Fibroblast of peridontal ligament (primary cell): ENCODE data around the gene LYPD3.

Experiments
- DNase-seq: peaks from one replicate; pipeline ENCODE4 v3.0.0-alpha.2; 2010; ENCODE audit errors: extremely low read depth

Gene LYPD3

DNA sequence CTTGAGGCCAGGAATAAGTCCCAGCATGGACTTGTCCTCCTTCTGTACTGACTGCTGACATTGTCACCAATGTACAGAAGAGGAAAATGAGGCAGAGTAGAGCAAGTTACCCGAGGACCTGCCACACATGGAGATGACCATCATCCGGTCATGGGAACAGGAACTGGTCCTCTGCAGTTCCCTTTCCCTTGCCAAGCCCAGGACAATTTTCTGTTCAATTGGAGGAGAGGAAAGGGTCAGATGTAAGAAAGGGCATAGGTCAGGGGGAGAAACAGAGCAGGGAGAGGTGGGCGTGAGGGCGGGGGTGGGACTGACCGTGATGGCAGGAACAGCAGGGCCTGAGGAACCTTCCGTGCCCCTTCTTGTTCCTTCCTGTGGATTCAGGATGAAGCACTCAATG, 20.5 kb upstream of the LYPD3 start:
- no peak for DNase-seq

DNA sequence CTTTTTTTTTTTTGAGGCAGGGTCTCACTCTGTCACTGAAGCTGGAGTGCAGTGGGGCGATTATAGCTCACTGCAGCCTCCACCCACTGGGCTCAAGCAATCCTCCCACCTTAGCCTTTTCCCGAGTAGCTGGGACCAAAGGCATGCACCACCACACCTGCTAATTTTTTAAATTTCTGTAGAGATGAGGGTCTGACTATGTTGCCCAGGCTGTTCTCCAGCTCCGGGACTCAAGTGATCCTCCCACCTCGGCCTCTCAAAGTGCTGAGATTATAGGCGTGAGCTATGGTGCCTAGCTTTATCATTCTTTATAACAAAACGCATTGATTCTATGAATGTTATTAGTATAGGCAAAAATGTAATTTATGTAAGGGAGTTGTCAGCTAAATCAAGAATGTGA, 17.9 kb upstream of the LYPD3 start:
- no peak for DNase-seq

DNA sequence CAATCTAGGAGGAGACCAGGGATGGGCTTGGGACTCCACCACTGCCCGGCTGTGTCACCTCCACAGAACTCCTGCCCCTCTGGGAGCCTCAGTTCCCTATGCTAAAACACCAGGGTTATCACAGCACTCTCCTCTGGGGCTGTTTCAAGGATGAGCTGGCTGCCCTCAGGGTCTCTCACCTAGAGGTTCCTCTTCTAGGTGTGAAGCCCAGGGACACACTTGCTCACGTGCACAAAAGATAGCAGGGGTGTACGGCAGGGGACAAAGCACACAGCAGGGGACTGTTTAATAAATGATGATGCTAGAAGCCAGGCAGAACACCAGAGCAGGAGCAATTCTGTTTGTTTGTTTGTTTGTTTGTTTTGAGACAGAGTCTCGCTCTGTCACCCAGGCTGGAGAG, 16.8 kb upstream of the LYPD3 start:
- no peak for DNase-seq

DNA sequence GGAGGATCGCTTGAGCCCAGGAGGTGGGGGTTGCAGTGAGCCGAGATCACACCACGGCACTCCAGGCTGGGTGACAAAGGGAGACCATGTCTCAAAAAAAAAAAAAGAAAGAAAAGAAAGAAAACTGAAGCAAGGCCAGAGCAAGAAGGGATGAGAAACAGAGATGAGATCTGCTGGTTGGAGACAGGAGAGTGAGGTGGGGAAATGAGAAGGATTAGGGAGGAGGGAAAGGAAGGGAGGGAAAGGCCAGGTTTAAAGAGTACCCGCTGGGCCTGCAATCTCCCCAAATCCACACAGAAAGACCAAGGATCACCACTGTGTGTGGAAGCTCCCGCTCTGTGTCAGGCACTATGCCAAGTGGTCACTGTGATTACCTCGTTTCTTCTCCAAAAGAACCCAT, 16.3 kb upstream of the LYPD3 start:
- no peak for DNase-seq

DNA sequence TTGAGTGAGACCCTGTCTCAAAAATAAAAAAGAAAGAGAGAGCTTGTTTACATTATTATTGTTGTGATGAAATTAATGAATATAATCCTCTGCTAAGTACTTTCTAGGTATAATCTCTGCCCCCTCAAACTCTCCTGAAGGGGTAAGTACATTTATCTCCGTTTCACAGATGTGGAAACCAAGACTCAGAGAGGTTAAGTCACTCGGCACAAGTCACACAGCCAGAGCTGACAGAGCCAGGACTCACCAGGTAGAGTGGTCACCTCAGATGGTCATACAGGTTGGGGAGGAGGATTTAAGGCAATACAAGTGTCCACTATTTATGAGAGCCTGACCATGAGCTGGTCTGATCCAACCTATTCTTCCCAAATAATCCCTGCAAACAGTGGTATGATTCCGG, 15.2 kb upstream of the LYPD3 start:
- DNase-seq = no peak

DNA sequence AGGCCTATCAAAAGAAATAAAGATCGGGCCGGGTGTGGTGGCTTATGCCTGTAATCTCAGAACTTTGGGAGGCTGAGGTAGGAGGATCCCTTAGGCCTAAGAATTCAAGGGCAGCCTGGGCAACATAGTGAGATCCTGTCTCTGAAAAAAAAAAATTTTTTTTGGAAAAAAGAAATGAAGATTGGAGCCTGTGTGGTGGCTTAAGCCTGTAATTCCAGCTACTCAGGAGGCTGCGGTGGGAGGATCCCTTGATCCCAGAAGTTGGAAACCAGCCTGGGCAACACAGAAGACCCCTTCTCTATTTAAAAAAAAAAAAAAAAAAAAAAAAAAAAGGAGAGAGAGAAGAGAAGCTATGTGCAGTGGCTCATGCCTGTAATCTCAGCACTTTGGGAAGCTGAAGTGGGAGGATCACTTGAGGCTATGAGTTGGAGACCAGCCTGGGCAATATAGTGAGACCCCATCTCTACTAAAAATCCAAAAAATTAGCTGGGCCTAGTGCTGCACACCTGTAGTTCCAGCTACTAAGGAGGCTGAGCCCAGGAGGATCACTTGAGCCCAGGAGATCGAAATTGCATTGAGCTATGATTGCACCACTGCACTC, 14.7 kb upstream of the LYPD3 start:
- no peak for DNase-seq

DNA sequence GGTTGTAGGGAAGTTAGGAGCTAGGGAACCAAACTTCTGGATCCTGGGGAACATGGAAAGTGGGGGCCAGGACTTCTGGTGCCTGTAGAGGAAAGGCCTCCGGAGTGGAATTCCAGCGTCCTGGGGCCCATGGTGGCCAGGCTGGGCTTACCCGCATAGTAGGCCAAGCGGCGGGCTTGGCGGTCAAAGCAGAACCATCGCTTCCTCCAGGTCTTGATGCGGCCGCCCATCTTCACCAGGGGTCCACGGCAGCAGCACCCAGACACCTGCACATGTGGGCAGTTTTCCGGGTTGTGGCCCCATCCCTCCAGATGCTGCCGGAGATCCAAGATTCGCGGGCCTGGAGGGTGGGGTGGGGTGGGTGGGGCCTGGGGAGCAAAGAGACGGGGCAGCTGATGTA, 13.8 kb upstream of the LYPD3 start:
- no peak for DNase-seq

DNA sequence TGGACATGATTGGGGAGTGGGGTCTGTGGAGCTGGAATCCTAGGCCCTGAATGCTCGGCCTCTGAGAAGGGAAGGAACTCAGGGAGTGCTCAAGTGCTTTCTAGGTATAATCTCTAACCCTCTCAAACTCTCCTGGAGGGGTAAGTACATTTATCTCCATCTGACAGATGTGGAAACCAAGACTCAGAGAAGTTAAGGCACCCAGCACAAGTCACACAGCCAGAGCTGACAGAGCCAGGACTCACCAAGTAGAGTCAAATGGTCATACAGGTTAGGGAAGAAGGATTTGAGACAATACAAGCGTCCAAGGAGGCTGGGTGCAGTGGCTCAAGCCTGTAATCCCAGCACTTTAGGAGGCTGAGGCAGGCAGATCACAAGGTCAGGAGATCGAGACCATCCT, 12.9 kb upstream of the LYPD3 start:
- no peak for DNase-seq

DNA sequence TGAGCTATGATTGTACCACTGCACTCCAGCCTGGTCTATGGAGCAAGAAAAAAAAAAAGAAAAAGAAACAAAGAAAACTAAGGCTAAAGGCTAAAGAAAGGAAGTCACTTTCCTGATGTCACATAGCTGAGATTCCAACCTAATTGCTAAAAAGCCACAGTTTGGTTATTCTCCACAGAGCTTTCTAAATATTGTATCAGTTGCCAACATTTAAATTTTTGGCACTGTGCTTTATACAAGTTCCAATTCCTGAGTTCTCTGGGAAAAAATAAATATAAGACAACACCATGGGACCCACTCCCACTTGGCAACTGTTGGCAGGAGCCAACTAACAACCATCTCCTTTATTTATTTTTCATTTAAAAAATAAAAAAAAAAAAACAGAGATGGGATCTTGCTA, 11.2 kb upstream of the LYPD3 start:
- DNase-seq = peak; percentile 99

DNA sequence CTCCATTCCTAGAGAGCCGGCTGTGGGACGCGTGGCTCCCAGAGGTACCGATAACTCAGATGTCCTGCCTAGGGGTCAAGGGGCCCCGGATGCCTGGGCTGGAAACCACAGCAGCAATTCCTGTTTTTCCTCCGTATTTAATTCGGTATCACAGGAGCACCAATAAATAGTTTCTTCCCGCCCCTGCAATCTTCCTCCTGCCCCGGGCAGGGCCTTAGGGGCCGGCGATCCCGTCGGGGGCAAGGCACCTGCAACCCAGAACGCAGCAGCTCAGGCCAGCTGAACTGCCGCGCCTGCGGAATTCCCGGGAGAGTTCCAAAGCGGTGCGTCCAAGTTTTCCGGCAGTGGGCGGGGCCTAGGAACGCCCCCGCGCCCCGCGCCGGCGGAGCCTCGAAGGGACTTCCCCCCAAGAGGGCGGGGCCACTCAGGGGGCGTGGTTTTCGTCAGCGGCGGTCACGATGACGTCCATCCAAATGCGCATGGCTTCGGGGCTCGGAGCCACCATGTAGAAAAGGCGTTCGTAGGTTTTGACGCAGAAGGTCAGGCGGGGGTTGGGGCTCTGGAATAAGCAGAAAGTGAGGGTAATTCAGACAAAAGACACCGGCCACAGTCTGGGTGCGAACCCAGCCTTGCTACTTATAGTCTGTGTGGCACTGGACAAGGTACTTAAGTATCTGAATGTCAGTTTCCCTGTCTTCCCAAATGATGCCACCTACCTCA, 9.7 kb upstream of the LYPD3 start:
- peak; percentile 85 for DNase-seq

DNA sequence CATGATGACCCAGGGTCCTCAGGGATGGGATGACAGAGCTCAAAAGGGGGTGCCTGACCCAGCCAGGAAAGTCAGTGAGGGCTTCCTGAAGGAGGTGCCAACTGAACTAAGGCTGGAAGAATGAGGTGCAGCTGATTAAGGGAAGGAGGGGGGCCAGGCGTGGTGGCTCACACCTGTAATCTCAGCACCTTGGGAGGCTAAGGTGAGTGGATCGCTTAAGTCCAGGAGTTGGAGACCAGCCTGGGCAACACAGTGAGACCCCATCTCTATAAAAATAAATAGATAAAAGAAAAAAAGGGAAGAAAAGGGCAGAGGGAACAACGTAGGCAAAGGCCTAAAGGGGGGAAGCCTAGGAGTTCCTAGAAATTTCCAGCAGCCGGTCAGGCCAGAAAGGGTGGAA, 9.1 kb upstream of the LYPD3 start:
- no peak for DNase-seq

DNA sequence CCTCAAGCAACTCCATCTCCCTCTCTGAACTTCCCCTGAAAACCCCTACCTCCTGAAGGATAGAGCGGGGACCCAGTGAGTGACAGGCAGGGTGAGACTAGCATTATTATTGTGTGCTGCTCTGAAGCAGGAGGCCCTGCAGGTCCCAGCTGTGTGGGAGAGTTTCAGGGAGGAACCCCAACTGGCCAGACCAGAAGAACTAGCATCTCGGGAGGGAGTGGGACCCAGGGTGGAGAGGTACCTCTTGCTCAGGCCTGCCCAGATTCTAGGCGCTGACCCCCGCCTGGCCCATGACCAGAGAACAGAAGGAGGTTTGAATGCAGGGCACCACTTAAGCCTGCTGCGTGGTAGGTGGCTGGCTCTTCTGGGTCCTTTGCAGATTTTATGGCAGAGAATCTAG, 5.7 kb upstream of the LYPD3 start:
- no peak for DNase-seq

DNA sequence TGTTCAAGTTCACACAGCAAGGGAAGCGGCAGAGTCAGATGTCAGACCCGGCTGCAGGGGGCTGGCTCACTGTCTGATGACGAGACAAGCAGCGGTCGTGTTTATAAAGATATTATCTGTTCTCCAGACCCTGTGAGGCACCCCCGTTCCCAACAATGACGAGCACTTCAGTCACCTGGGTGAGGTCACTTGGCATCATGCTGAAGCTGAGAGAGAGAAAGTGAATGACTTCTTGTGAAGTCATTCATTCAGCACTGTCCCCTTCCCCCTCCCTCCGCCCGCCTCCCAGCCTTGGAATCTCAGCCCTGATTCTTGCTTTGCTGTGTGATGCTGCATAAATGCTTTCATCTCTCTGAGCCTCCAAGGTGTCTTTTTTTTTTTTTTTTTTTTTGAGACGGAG, 4.9 kb upstream of the LYPD3 start:
- no peak for DNase-seq

DNA sequence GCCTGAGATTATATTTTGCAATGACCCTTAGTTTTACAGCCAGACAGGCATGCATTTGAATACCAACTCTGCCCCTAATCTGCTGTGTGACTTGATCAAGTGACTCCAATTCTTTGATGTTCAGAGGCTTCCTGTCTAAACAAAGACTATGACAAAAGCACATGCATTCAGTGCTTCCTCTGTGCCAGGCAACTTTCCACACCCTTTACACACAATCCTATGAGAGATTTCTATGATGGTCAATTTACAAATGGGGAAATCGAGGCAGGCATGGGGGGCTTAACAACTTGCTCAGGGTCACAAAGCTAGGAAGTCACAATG, 3.7 kb upstream of the LYPD3 start:
- no peak for DNase-seq

DNA sequence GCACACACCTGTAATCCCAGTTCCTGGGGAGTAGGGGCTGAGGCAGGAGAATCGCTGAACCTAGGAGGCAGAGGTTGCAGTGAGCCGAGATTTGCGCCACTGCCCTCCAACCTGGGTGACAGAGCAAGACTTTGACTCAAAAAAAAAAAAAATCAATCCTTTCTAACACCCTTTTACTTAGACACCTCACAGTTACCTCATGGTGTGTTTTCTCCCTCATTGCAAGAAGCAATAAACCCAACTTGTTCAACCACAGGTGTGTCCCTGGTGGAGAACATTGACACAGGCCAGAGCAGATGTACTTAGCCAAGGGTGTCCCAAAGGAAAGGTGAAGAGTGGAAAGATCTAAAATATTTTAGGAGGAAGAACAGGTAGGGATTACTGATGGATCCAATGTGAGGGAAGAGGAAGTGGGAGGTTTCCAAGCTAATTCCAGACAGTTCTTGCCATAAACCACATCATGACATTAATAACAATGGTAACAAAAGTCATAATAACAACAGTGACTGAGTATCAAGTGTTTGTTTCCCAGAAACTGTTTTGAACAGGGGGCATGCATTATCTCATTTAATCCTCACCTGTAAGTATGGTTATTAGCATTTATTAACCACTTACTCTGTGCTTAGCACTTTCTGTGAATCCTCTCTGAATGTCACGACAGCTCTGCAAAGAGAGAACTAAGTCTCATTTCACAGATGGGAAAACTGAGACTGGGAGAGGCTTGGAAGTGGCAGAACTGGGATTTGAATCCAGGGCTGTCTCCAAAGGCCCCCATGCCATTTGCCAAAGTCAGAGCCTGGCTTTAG, 3.1 kb upstream of the LYPD3 start:
- DNase-seq = no peak

DNA sequence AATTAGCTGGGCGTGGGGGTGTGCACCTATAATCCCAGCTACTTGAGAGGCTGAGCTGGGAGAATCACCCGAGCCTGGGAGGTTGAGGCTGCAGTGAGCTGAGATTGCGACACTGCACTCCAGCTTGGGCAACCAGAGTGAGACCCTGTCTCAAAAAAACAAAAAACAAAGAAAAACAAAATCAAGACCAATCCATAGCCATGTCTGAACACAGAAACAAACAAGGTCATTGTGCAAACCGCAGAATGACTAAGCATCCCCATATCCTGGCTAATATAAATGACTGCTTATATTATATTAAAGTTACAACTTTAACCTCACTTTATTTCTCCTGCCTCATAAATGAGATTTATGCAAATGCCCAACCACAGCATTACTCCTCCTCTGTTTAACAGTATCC, 2.3 kb upstream of the LYPD3 start:
- DNase-seq = peak; percentile 52

DNA sequence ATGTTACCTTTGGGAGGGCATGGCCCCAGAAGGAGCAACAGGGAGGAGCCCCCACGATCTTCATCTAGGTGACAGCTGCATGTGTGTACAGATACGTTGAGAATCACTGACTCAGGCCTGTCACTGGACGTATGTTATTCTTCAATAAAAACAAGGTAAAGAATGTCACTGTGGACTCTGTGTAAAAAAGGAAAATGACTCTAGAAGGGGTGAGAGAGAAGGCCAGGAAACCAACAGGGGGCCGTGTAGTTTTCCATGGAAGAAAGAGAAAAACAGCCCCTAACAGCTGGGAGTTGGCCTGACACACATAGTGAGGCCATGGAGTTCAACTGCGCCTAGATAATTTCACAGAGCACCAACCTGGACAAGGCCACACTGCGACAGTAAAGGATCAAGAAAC, 1.9 kb upstream of the LYPD3 start:
- DNase-seq = no peak

DNA sequence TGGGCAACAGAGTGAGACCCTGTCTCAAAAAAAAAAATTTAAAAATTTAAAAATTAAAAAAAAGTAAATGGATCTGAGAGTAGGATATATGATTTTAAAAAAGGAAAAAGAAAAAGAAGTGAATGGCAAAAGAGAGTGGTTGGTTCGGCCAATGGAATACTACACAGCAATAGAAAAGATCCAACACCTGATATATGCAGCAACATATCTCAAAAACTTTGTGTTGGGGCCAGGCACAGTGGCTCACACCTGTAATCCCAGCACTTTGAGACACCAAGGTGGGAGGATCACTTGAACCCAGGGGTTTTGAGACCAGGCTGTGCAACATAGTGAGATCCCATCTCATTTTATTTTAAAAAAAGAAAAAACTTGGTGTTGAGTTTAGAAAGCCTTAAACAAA, 1.4 kb upstream of the LYPD3 start:
- DNase-seq = no peak

DNA sequence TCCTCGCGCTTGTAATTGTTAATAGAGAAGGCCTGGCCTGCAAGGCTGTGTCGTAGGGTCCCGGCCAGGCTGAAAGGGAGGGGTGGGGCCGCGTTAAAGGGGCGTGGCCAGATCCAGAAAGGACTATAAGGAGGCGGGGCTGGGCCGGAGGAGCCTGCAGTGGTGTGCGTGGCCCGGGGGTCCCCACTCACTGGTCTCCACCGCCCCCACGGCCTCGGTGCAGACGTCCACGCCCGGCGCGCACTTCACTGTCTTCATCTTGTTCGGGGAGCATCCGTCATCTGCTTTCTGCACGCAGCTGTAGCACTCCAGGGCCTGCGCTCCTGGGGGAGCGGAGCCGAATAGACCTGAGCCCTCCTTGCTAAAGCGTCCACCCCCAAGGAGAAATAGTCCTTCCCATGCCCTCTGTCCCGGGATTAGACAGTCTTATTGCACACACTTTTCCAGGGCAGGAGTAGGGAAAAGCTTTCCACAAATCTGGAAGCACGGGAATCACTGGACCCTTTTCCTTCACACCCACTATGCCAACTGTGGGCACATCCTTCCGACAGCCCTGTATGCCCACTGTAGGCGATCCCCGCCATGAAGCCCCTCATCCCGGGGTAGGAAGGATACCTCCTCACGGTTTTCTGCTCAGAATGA, 1.2 kb downstream of the LYPD3 start:
- no peak for DNase-seq

DNA sequence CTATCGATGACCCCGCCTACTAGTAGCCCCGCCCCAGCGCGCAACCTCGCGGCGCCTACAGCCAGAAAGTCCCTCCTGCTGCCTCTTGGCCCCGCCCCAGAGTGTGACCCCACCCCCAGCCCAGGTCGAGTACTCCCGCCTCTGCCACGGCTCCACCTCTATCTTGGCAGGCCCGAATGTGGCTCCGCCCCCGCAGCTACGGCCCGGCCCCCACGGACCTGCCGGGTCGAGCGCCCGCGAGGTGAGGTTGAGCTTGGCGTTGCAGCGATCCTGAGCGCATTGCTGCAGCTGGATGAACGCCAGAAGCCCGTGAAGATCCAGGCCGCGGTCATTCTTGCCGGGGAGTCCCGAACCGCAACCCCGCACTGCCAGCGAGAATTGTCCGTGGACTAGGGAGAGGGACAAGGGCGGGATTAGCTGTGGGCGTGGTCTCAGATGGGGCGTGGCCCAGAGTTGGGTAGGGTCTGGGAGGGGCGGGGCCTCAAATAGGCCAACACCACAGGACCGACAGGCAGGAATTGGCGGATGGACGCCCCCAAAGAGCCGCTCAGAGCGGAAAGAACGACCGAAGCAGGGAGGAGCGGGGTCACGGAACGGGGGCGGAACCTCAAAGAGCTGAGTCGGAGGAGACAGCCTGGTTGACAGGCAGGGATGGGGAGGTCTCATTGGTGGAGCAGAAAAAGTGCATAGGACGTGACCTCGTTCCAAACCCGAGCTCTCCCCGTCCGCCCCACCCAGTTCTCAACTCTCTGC, 1.9 kb downstream of the LYPD3 start:
- DNase-seq = peak; percentile 91

DNA sequence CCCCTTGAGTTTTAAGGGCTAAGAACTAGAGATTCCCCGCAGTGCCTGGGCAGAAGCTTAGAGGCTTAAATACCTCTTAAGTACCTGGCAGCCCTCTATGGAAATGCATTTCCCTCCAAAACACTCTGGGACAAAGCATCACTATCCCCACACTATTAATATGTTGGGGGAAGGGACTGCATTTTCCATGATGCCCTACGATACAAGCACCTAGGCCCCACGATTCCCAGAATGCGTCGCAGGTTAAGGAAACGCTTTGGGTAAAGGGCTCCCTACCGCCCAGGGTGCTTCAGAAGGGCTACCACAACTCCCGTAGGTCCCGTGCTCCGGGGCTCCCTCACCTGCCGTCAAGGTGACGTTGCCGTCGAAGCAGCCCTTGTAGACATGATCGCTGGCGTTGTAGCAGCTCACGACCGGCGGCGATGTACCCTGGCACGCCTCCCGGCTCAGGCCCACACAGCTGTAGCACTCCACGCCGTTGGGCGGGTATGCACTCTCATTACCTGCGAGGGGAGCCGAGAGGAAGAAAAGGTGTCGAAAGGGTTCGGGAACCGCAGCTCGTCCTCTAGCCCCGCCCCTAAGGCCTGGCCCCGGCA, 2.5 kb downstream of the LYPD3 start:
- no peak for DNase-seq

DNA sequence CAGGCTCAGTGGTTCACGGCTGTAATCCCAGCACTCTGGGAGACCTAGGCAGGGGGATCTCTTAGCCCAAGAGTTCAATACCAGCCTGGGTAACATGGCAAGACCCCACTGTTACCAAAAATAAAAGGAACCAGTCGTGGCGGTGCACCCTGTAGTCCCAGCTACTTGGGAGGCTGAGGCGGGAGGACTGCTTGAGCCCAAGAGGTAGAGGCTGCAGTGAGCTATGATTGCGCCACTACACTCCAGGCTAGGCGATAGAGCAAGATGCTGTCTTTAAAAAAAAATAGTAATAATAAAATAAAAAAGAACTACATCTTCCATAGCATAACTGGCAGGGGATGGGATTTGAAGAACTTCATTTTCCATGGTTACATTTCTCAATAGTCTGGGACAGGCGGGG, 3.0 kb downstream of the LYPD3 start:
- DNase-seq = no peak
